IPS DF 6.9 (cell line): ENCODE results near the gene FOXL1.

Source experiments
- DNase-seq: peaks from one replicate; pipeline ENCODE4 v3.0.0-alpha.2; 2013; ENCODE audit warnings: low read depth, low spot score
- H3K27ac ChIP-seq: one replicate; pipeline ENCODE4 v1.5.1; 2013; ENCODE audit warnings: low read length, control low read depth
- H3K27me3 ChIP-seq: 2 replicates; pipeline ENCODE4 v1.6.1; 2013; ENCODE audit warnings: mild to moderate bottlenecking, low read length; ENCODE audit not compliant: control insufficient read depth, insufficient read depth
- H3K36me3 ChIP-seq: 2 replicates; pipeline ENCODE4 v1.6.1; 2013; ENCODE audit warnings: low read length; ENCODE audit not compliant: control insufficient read depth, insufficient read depth
- H3K4me1 ChIP-seq: 2 replicates; pipeline ENCODE4 v1.6.1; 2013; ENCODE audit warnings: low read length; ENCODE audit not compliant: control insufficient read depth, insufficient read depth
- H3K4me3 ChIP-seq: 2 replicates; pipeline ENCODE4 v1.5.1; 2013; ENCODE audit warnings: mild to moderate bottlenecking, low read length
- H3K9me3 ChIP-seq: 2 replicates; pipeline ENCODE4 v1.6.1; 2013; ENCODE audit warnings: low read length, inconsistent platforms; ENCODE audit not compliant: control insufficient read depth, insufficient read depth
- WGBS: extraction: QIAGEN DNeasy Blood & Tissue Kit; methylation state at CpG from one replicate; pipeline ENCODE4 v1.1.7; 2013; ENCODE audit warnings: mixed read lengths, missing lambda C conversion rate; ENCODE audit not compliant: insufficient read length, insufficient coverage; 5-methylcytosine and 5-hydroxymethylcytosine counted together

FOXL1 gene

GRCh38 chr16:86609115-86609514 lies 30.8 kb downstream of the FOXL1 start:
- Histone ChIP-seq H3K4me1 (no peaks in the 10 kb centered on the region), H3K27me3 (no peaks in the 10 kb centered on the region), H3K36me3 (no peaks in the 10 kb centered on the region), H3K9me3 (no peaks in the 10 kb centered on the region), H3K27ac (no peak overlapping the region), H3K4me3 (no peak overlapping the region)
- no peak for DNase-seq
- WGBS, result no CpG with 5 or more reads among the region's 6 CpGs

DNA sequence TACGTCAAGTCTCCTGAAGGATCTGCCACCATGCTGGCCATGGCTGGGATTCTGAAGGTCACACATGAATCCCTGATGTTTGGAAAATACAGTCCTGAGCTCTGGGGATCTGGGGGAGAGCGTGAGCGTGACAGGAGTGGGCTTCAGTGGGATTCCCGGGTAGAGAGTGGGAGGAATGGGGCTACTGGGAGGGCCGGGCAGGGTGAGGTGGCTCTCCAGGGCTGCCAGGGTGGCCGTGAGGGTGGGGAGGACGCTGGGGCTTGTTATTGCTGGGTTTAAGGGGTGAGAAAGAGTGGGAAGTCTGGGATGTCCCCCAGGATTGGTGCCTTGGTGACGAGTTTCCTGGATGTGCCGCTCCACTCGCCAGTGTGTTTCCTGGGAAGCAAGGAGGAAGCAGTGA lies 31.3 kb downstream of the FOXL1 start:
- Histone ChIP-seq H3K9me3 (no peaks in the 10 kb centered on the region), H3K27ac (no peak overlapping the region), H3K4me3 (no peak overlapping the region), H3K36me3 (no peaks in the 10 kb centered on the region), H3K4me1 (no peaks in the 10 kb centered on the region), H3K27me3 (no peaks in the 10 kb centered on the region)
- no CpG with 5 or more reads among the region's 10 CpGs for WGBS
- DNase-seq, result no peak

DNA sequence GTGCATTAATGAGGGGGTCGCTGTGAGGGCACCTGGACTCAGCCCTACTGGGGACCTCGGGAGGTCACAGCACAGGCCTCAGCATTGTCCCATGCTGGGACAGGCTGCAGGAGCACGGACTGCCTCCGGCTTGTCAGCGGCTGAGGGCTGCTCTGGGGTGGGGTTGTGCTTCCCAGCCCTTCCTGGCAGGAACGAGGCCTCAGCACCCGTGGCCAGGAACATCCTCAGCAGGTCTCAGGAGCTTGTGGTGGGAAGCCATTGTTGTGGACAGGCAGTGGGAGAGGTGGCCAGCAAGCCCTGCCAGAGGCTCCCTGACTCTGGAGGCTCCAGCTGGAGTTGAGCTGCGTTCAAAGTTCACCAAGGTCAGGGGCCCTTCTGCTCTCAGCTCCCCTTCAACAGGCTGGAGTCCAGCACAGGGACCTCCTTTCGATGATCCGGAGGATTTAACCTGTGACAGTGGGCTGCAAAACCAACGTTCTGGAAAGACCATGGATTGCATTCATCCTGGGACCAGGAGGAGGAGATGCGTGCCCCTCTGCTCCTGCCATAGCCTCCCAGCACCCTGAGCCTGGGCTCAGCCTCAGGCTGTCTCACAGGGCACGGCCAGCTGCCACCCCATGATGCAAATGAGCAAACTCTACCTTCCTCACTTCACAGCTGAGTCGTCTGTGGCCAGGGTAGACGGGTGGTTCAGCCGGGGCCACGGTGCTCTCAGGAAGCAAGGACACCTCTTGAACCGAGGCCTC lies 32.6 kb downstream of the FOXL1 start:
- no peak overlapping the region for H3K27ac ChIP-seq
- no CpG with 5 or more reads among the region's 18 CpGs for WGBS

DNA sequence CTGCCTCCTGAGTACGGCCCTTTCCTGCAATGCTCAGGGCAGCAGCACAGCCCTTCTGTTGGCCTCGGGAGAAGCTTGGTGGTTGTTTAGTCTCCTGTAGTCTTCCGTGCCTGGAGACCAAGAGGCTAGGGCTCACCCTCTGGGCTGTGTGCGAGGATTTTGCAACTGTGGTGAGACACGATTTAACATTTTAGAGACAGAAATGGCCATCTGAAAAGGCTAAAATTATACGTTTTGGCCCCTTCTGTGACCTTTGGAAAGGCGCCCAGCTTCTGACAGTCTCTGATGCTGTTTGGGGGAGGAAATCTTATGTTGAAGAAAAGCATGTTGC lies 33.1 kb downstream of the FOXL1 start:
- Histone ChIP-seq H3K36me3 (no peaks in the 10 kb centered on the region), H3K4me1 (no peaks in the 10 kb centered on the region; the same call in 1 of the 2 replicates), H3K27ac (no peak overlapping the region), H3K9me3 (no peaks in the 10 kb centered on the region), H3K4me3 (no peak overlapping the region), H3K27me3 (no peaks in the 10 kb centered on the region)
- no CpG with 5 or more reads among the region's 7 CpGs for WGBS
- no peak for DNase-seq

More for the DNA sequence above, 32.6 kb downstream of the FOXL1 start:
- H3K27me3 ChIP-seq, result no peaks in the 10 kb centered on the region
- H3K9me3 ChIP-seq, result no peaks in the 10 kb centered on the region
- H3K36me3 ChIP-seq, result no peaks in the 10 kb centered on the region
- no peak overlapping the region for H3K4me3 ChIP-seq
- DNase-seq, result no peak
- no peaks in the 10 kb centered on the region; the same call in 1 of the 2 replicates for H3K4me1 ChIP-seq

- Histone ChIP-seq H3K27ac (no peak overlapping the region), H3K27me3 (no peaks in the 10 kb centered on the region), H3K4me3 (no peak overlapping the region), H3K36me3 (no peaks in the 10 kb centered on the region), H3K4me1 (no peaks in the 10 kb centered on the region; the same call in 1 of the 2 replicates), H3K9me3 (no peaks in the 10 kb centered on the region)
- no CpG with 5 or more reads among the region's 3 CpGs for WGBS
- no peak for DNase-seq
Measured at GRCh38 chr16:86611941-86612340, 33.6 kb downstream of the FOXL1 start.

GRCh38 chr16:86614699-86615098 lies 36.4 kb downstream of the FOXL1 start:
- DNase-seq, result no peak
- no CpG with 5 or more reads among the region's 5 CpGs for WGBS
- Histone ChIP-seq H3K36me3 (no peaks in the 10 kb centered on the region), H3K4me1 (no peaks in the 10 kb centered on the region; the same call in 1 of the 2 replicates), H3K27ac (no peak overlapping the region), H3K27me3 (no peaks in the 10 kb centered on the region), H3K4me3 (no peak overlapping the region), H3K9me3 (no peaks in the 10 kb centered on the region)

GRCh38 chr16:86616906-86617305 lies 38.6 kb downstream of the FOXL1 start:
- no peak for DNase-seq
- no peaks in the 10 kb centered on the region; the same call in 1 of the 2 replicates for H3K4me1 ChIP-seq
- H3K4me3 ChIP-seq, result no peak overlapping the region
- no peaks in the 10 kb centered on the region for H3K9me3 ChIP-seq
- no peak overlapping the region for H3K27ac ChIP-seq
- H3K36me3 ChIP-seq, result no peaks in the 10 kb centered on the region
- no CpG with 5 or more reads among the region's 5 CpGs for WGBS
- no peaks in the 10 kb centered on the region for H3K27me3 ChIP-seq

DNA sequence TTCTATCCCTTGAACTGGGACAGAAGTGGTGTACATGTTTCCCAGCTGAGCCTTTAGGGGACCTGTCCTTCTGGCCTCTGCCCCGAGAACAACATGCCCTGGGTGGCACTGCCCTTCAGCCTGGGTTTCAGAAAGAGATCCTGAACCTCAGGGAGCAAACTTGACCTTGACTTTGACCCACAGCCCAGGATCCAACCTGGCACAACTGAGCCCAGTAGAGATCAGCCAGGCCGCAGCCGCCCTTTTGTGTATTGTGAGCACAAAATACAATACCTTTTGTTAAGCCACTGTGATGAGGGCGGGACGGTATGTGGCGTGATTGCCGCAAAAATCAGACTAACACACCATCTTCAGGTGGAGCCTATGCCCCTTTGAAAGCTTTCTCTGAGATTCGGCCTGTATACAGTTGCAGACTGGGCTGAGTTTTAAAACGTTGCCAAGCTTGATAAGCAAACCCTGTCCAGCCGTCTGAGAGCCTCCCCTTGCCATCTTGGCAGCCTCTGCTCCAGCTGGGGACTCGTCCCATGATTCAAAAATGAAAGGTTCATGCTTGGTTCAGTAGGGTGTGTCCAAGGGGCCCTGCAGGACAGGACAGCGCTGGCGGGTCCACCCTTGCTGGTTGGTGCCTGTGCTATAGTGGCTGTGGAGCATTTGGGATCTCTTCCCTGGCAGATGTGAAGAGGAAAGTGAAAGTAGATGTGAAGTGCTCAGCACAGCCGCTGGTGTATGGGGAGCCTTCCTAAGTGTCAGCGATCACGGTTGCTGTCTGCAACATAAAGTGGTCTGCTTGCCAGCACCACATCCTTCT lies 40.3 kb downstream of the FOXL1 start:
- no peak for DNase-seq
- no peaks in the 10 kb centered on the region for H3K27me3 ChIP-seq
- WGBS, result no CpG with 5 or more reads among the region's 16 CpGs
- H3K4me1 ChIP-seq, result no peaks in the 10 kb centered on the region; the same call in 1 of the 2 replicates
- H3K4me3 ChIP-seq, result no peak overlapping the region
- no peaks in the 10 kb centered on the region for H3K36me3 ChIP-seq
- H3K9me3 ChIP-seq, result no peaks in the 10 kb centered on the region
- H3K27ac ChIP-seq, result no peak overlapping the region

DNA sequence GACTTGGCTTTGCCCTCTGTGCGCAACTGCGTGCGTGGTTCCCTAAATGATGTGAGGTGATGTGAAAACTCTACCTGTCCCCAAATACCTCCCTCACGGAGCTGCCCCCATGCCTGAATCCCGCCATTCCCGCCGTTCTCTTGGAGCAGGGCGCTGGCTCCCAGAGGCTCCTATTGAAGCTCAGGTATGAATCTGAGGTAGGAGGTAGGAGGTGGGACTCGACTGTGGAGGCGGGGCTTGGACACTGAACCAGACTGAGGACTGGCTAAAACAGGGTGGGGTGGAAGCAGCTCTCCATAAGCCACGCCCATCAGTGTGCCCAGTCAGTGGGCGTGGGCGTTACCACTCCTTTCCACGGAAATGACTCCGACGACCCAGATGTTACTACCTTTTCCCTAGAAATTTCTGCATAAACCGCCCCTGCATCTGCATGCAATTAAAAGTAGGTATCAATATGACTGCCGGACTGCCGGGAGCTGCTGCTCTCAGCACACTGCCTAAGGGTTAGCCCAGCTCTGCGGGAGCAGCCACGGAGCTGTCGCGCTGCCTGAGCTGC lies 41.0 kb downstream of the FOXL1 start:
- Histone ChIP-seq H3K36me3 (no peaks in the 10 kb centered on the region), H3K4me1 (no peaks in the 10 kb centered on the region; the same call in 1 of the 2 replicates), H3K9me3 (no peaks in the 10 kb centered on the region), H3K4me3 (no peak overlapping the region), H3K27me3 (no peaks in the 10 kb centered on the region), H3K27ac (no peak overlapping the region)
- WGBS, result no CpG with 5 or more reads among the region's 23 CpGs
- DNase-seq, result no peak

- no peaks in the 10 kb centered on the region for H3K9me3 ChIP-seq
- H3K27me3 ChIP-seq, result no peaks in the 10 kb centered on the region
- H3K36me3 ChIP-seq, result no peaks in the 10 kb centered on the region
- no peak overlapping the region for H3K27ac ChIP-seq
- no peaks in the 10 kb centered on the region; the same call in 1 of the 2 replicates for H3K4me1 ChIP-seq
- DNase-seq, result no peak
- no peak overlapping the region for H3K4me3 ChIP-seq
- WGBS, result no CpG with 5 or more reads among the region's 1 CpG
Measured at GRCh38 chr16:86620184-86620583, 41.8 kb downstream of the FOXL1 start.
